Loucy (cell line): ENCODE results near the gene ERP44.
A peak's percentile ranks its signal among the peaks of the same experiment; 100 is the strongest.

Experiments
- H2AFZ ChIP-seq: fragments of 200-600 bp; sonication (generic); 2 replicates; pipeline ENCODE4 v1.6.0; 2016; ENCODE audit warnings: antibody characterized with exemption, mild to moderate bottlenecking, low read length, moderate library complexity
- H3F3A ChIP-seq: fragments of 200-600 bp; 2 replicates; pipeline ENCODE4 v1.6.0; 2016; ENCODE audit warnings: antibody characterized with exemption, low read depth, mild to moderate bottlenecking
- H3K27me3 ChIP-seq: fragments of 200-600 bp; sonication (generic); 2 replicates; pipeline ENCODE4 v1.6.1; 2014; ENCODE audit warnings: low read length, mild to moderate bottlenecking; ENCODE audit not compliant: insufficient read depth, poor library complexity, severe bottlenecking
- H3K36me3 ChIP-seq: fragments of 200-600 bp; sonication (generic); 2 replicates; pipeline ENCODE4 v1.6.1; 2016; ENCODE audit warnings: low read length; ENCODE audit not compliant: insufficient read depth
- H3K4me1 ChIP-seq: fragments of 200-600 bp; sonication (generic); 2 replicates; pipeline ENCODE4 v1.5.1; 2014; ENCODE audit warnings: low read length, mild to moderate bottlenecking; ENCODE audit not compliant: insufficient read depth, poor library complexity, severe bottlenecking
- H3K4me2 ChIP-seq: fragments of 200-600 bp; sonication (generic); 2 replicates; pipeline ENCODE4 v1.6.0; 2014; ENCODE audit warnings: antibody characterized with exemption, low read length, low read depth, mild to moderate bottlenecking; ENCODE audit not compliant: poor library complexity, severe bottlenecking
- H3K4me3 ChIP-seq: fragments of 200-600 bp; sonication (generic); 2 replicates; pipeline ENCODE4 v1.5.1; 2014; ENCODE audit warnings: low read length, mild to moderate bottlenecking, mixed read lengths; ENCODE audit not compliant: poor library complexity, severe bottlenecking
- H3K79me2 ChIP-seq: fragments of 200-600 bp; sonication (generic); 2 replicates; pipeline ENCODE4 v1.6.1; 2014; ENCODE audit warnings: low read length; ENCODE audit not compliant: insufficient read depth
- H3K9ac ChIP-seq: fragments of 200-600 bp; sonication (generic); 2 replicates; pipeline ENCODE4 v1.6.0; 2014; ENCODE audit warnings: mild to moderate bottlenecking, low read depth, low read length, moderate library complexity; ENCODE audit not compliant: poor library complexity, severe bottlenecking
- H3K9me2 ChIP-seq: fragments of 200-600 bp; sonication (generic); replicated peaks from 2 replicates; pipeline ENCODE4 v1.6.1; 2016; ENCODE audit warnings: low read depth, low read length, mixed read lengths
- H3K9me3 ChIP-seq: fragments of 200-600 bp; sonication (generic); 2 replicates; pipeline ENCODE4 v1.6.1; 2014; ENCODE audit warnings: mild to moderate bottlenecking, antibody characterized with exemption, low read length, low read depth; ENCODE audit not compliant: insufficient read depth
- H4K20me1 ChIP-seq: fragments of 200-600 bp; sonication (generic); 2 replicates; pipeline ENCODE4 v1.6.0; 2014; ENCODE audit warnings: antibody characterized with exemption, low read length, mild to moderate bottlenecking; ENCODE audit not compliant: insufficient read depth, poor library complexity, severe bottlenecking
- CTCF ChIP-seq: fragments of 200-600 bp; sonication (generic); conservative IDR thresholded peaks from 2 replicates; pipeline ENCODE4 v1.5.1; 2014; ENCODE audit warnings: mild to moderate bottlenecking, antibody characterized with exemption, low read length
- EZH2phosphoT487 ChIP-seq: fragments of 200-600 bp; IDR thresholded peaks from 2 replicates; pipeline ENCODE4 v1.6.1; 2018; ENCODE audit warnings: antibody characterized with exemption, mild to moderate bottlenecking, moderate library complexity, borderline replicate concordance

Gene ERP44

GRCh38 chr9:100088202-100088601 is 10.6 kb downstream of the ERP44 start:
- peaks cover 92% of the 10 kb centered on the region for H3K79me2 ChIP-seq
- peaks cover 57% of the 10 kb centered on the region for H3K4me1 ChIP-seq
- no peaks in the 10 kb centered on the region for H3K36me3 ChIP-seq
- no peak for TF ChIP-seq EZH2phosphoT487
- no peak for TF ChIP-seq CTCF
- no peaks in the 10 kb centered on the region for H3K9me2 ChIP-seq
- no peaks in the 10 kb centered on the region for H3K9me3 ChIP-seq
- no peaks in the 10 kb centered on the region for H3K27me3 ChIP-seq
- no peak overlapping the region for H3K4me3 ChIP-seq
- peaks cover 77% of the 10 kb centered on the region for H4K20me1 ChIP-seq
- no peak overlapping the region for H3K9ac ChIP-seq
- H3F3A ChIP-seq, result peaks cover 6% of the 10 kb centered on the region; the same call in 1 of the 2 replicates
- H3K4me2 ChIP-seq, result peak overlapping the region; percentile 32
- no peak overlapping the region for H2AFZ ChIP-seq

- H4K20me1 ChIP-seq, result peaks cover 71% of the 10 kb centered on the region
- no peaks in the 10 kb centered on the region for H3K9me3 ChIP-seq
- no peak overlapping the region for H2AFZ ChIP-seq
- H3K9me2 ChIP-seq, result no peaks in the 10 kb centered on the region
- H3K4me1 ChIP-seq, result peaks cover 58% of the 10 kb centered on the region
- H3K4me2 ChIP-seq, result peak overlapping the region; percentile 32
- no peak overlapping the region for H3K9ac ChIP-seq
- H3K36me3 ChIP-seq, result no peaks in the 10 kb centered on the region
- peak overlapping the region; percentile 3 for H3K4me3 ChIP-seq
- no peaks in the 10 kb centered on the region for H3K27me3 ChIP-seq
- H3F3A ChIP-seq, result peaks cover 6% of the 10 kb centered on the region; the same call in 1 of the 2 replicates
- peaks cover 91% of the 10 kb centered on the region for H3K79me2 ChIP-seq
- no peak for TF ChIP-seq EZH2phosphoT487
- no peak for TF ChIP-seq CTCF
Measured at GRCh38 chr9:100087218-100087617, 11.6 kb downstream of the ERP44 start.

- H3K27me3 ChIP-seq, result no peaks in the 10 kb centered on the region
- no peak overlapping the region for H3K9ac ChIP-seq
- peaks cover 6% of the 10 kb centered on the region; the same call in 1 of the 2 replicates for H3F3A ChIP-seq
- no peaks in the 10 kb centered on the region for H3K36me3 ChIP-seq
- no peaks in the 10 kb centered on the region for H3K9me2 ChIP-seq
- H3K9me3 ChIP-seq, result no peaks in the 10 kb centered on the region
- peak overlapping the region; percentile 32 for H3K4me2 ChIP-seq
- no peak for TF ChIP-seq EZH2phosphoT487
- no peak for TF ChIP-seq CTCF
- H3K4me1 ChIP-seq, result peaks cover 56% of the 10 kb centered on the region
- H3K4me3 ChIP-seq, result no peak overlapping the region
- peaks cover 60% of the 10 kb centered on the region for H4K20me1 ChIP-seq
- peaks cover 90% of the 10 kb centered on the region for H3K79me2 ChIP-seq
- H2AFZ ChIP-seq, result no peak overlapping the region
Measured at GRCh38 chr9:100086097-100086635, 12.6 kb downstream of the ERP44 start.
